KMS-11 (cell line): Measurements from ENCODE around the gene PSG11.

Experiments
- H2AFZ ChIP-seq: fragments of 200-600 bp; sonication (generic); 2 replicates; pipeline ENCODE4 v1.6.1; 2016; ENCODE audit warnings: antibody characterized with exemption, mixed run types, low read depth
- H3K27ac ChIP-seq: fragments of 200-600 bp; sonication (generic); 2 replicates; pipeline ENCODE4 v1.6.1; 2016; ENCODE audit warnings: mild to moderate bottlenecking, mixed run types
- H3K27me3 ChIP-seq: fragments of 200-600 bp; sonication (generic); 2 replicates; pipeline ENCODE4 v1.6.1; 2017; ENCODE audit warnings: mild to moderate bottlenecking, low read depth, mixed run types, moderate library complexity; ENCODE audit not compliant: insufficient read depth
- H3K36me3 ChIP-seq: fragments of 200-600 bp; sonication (generic); 2 replicates; pipeline ENCODE4 v1.6.1; 2017; ENCODE audit warnings: mild to moderate bottlenecking, mixed run types; ENCODE audit not compliant: insufficient read depth
- H3K4me1 ChIP-seq: fragments of 200-600 bp; sonication (generic); 2 replicates; pipeline ENCODE4 v1.6.1; 2016; ENCODE audit warnings: mild to moderate bottlenecking, low read depth, mixed run types; ENCODE audit not compliant: poor library complexity, severe bottlenecking
- H3K4me2 ChIP-seq: fragments of 200-600 bp; sonication (generic); 2 replicates; pipeline ENCODE4 v1.7.0; 2016; ENCODE audit warnings: mild to moderate bottlenecking, mixed run types
- H3K4me3 ChIP-seq: fragments of 200-600 bp; sonication (generic); IDR thresholded peaks from 2 replicates; pipeline ENCODE4 v1.6.1; 2017; ENCODE audit warnings: low read depth, low read length, mixed read lengths; ENCODE audit not compliant: insufficient read depth
- H3K79me2 ChIP-seq: fragments of 200-600 bp; sonication (generic); 2 replicates; pipeline ENCODE4 v1.6.1; 2016; ENCODE audit warnings: low read depth, mixed run types; ENCODE audit not compliant: insufficient read depth
- H3K9ac ChIP-seq: fragments of 200-600 bp; sonication (generic); 2 replicates; pipeline ENCODE4 v1.6.1; 2016; ENCODE audit warnings: mild to moderate bottlenecking, mixed run types
- H4K20me1 ChIP-seq: fragments of 200-600 bp; sonication (generic); 2 replicates; pipeline ENCODE4 v1.6.1; 2016; ENCODE audit warnings: mild to moderate bottlenecking, mixed run types; ENCODE audit not compliant: insufficient read depth
- TF ChIP-seq, protein P1 (sequence below): fragments of 200-600 bp; sonication (generic); conservative IDR thresholded peaks from 2 replicates; pipeline ENCODE4 v1.6.1; 2017; ENCODE audit warnings: low read depth, mild to moderate bottlenecking, antibody characterized with exemption, low read length, moderate library complexity, mixed read lengths

Gene PSG11

GRCh38 chr19:42965176-42965575 lies 61.1 kb downstream of the PSG11 start:
- no peaks in the 10 kb centered on the region for H3K79me2 ChIP-seq
- no peak overlapping the region for H2AFZ ChIP-seq
- no peaks in the 10 kb centered on the region for H4K20me1 ChIP-seq
- TF ChIP-seq, protein P1, sequence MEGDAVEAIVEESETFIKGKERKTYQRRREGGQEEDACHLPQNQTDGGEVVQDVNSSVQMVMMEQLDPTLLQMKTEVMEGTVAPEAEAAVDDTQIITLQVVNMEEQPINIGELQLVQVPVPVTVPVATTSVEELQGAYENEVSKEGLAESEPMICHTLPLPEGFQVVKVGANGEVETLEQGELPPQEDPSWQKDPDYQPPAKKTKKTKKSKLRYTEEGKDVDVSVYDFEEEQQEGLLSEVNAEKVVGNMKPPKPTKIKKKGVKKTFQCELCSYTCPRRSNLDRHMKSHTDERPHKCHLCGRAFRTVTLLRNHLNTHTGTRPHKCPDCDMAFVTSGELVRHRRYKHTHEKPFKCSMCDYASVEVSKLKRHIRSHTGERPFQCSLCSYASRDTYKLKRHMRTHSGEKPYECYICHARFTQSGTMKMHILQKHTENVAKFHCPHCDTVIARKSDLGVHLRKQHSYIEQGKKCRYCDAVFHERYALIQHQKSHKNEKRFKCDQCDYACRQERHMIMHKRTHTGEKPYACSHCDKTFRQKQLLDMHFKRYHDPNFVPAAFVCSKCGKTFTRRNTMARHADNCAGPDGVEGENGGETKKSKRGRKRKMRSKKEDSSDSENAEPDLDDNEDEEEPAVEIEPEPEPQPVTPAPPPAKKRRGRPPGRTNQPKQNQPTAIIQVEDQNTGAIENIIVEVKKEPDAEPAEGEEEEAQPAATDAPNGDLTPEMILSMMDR = no peak
- H3K4me2 ChIP-seq = no peak overlapping the region
- no peak overlapping the region for H3K4me3 ChIP-seq
- H3K36me3 ChIP-seq = no peaks in the 10 kb centered on the region
- H3K4me1 ChIP-seq = no peaks in the 10 kb centered on the region
- H3K9ac ChIP-seq = no peak overlapping the region
- H3K27ac ChIP-seq = no peak overlapping the region
- H3K27me3 ChIP-seq = no peaks in the 10 kb centered on the region

DNA sequence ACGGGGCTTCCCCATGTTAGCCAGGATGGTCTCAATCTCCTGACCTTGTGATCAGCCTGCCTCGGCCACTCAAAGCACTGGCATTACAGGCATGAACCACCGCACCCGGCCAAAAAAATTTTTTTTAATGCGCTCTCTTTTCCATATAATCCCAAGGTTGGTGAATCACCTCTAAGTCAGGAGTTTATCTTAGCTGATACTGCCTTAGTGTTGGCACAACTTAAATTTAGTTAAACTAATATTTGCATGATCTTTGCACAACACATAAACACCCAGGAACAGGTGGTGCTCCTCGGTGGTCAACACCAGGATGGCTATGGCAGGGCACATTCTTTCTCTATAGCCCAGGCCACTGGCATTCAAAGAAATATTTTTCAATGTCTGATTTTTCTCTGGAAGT lies 65.2 kb downstream of the PSG11 start:
- no peaks in the 10 kb centered on the region for H3K4me1 ChIP-seq
- no peaks in the 10 kb centered on the region for H3K27me3 ChIP-seq
- H2AFZ ChIP-seq = no peak overlapping the region
- no peak overlapping the region for H3K4me3 ChIP-seq
- H3K9ac ChIP-seq = no peak overlapping the region
- H4K20me1 ChIP-seq = no peaks in the 10 kb centered on the region
- H3K36me3 ChIP-seq = no peaks in the 10 kb centered on the region
- H3K27ac ChIP-seq = no peak overlapping the region
- H3K4me2 ChIP-seq = no peak overlapping the region
- H3K79me2 ChIP-seq = no peaks in the 10 kb centered on the region
- TF ChIP-seq, protein P1 = no peak
